Measurements from ENCODE around the gene MTERF4. TPM values are rescaled to one million over a fixed set of nuclear protein-coding genes. Genes with fewer than 3 reads are reported as not detected.

Gene MTERF4
- total RNA-seq, 1 donor from 2014 or later = 24.2 TPM

GRCh38 chr2:241088791-241089732 is 13.0 kb downstream of the MTERF4 start:
- no peak for DNase-seq (ENCODE audit: low read depth)

- DNase-seq (ENCODE audit: low read depth) = no peak
These were observed 13.7 kb downstream of the MTERF4 start for GRCh38 chr2:241088376-241088775.

GRCh38 chr2:241087420-241088268 is 14.4 kb downstream of the MTERF4 start:
- no peak for DNase-seq (ENCODE audit: low read depth)

GRCh38 chr2:241084856-241085444 is 17.1 kb downstream of the MTERF4 start:
- DNase-seq (ENCODE audit: low read depth) = no peak

GRCh38 chr2:241083091-241083415 is 19.0 kb downstream of the MTERF4 start:
- no peak for DNase-seq (ENCODE audit: low read depth)

GRCh38 chr2:241082341-241083090 is 19.6 kb downstream of the MTERF4 start:
- DNase-seq (ENCODE audit: low read depth) = peak; percentile 19

GRCh38 chr2:241081643-241082340 is 20.3 kb downstream of the MTERF4 start:
- DNase-seq (ENCODE audit: low read depth) = no peak

GRCh38 chr2:241081190-241081642 is 20.9 kb downstream of the MTERF4 start:
- DNase-seq (ENCODE audit: low read depth) = no peak

- no peak for DNase-seq (ENCODE audit: low read depth)
These were observed 21.5 kb downstream of the MTERF4 start for GRCh38 chr2:241080405-241081189.

- DNase-seq (ENCODE audit: low read depth) = no peak
These were observed 27.1 kb downstream of the MTERF4 start for GRCh38 chr2:241074901-241075540.

GRCh38 chr2:241074065-241074818 is 27.8 kb downstream of the MTERF4 start:
- DNase-seq (ENCODE audit: low read depth) = no peak

GRCh38 chr2:241073166-241074064 is 28.7 kb downstream of the MTERF4 start:
- DNase-seq (ENCODE audit: low read depth) = no peak

GRCh38 chr2:241072553-241073165 is 29.4 kb downstream of the MTERF4 start:
- no peak for DNase-seq (ENCODE audit: low read depth)

- DNase-seq (ENCODE audit: low read depth) = no peak
These were observed 29.9 kb downstream of the MTERF4 start for GRCh38 chr2:241072151-241072550.

GRCh38 chr2:241071677-241072111 is 30.4 kb downstream of the MTERF4 start:
- DNase-seq (ENCODE audit: low read depth) = no peak

GRCh38 chr2:241070811-241071676 is 31.0 kb downstream of the MTERF4 start:
- DNase-seq (ENCODE audit: low read depth) = no peak
